GM19238 (cell line): ENCODE results near the gene TMEM125.

ENCODE experiments used
- DNase-seq: peaks from one replicate; pipeline ENCODE4 v3.0.0; 2011; ENCODE audit warnings: low spot score; ENCODE audit not compliant: insufficient read length

Gene TMEM125

GRCh38 chr1:43273708-43274107 lies 3.9 kb downstream of the TMEM125 start:
- no peak for DNase-seq

- DNase-seq: peak; percentile 45
Observed at GRCh38 chr1:43274125-43274803, 4.5 kb downstream of the TMEM125 start.

GRCh38 chr1:43274804-43275180 lies 5.0 kb downstream of the TMEM125 start:
- DNase-seq: no peak

GRCh38 chr1:43275826-43276620 lies 6.2 kb downstream of the TMEM125 start:
- DNase-seq: no peak

- no peak for DNase-seq
Observed at GRCh38 chr1:43276673-43277072, 6.9 kb downstream of the TMEM125 start.

- DNase-seq: no peak
Observed at GRCh38 chr1:43277116-43277876, 7.5 kb downstream of the TMEM125 start.

GRCh38 chr1:43279161-43279560 lies 9.4 kb downstream of the TMEM125 start:
- DNase-seq: no peak

GRCh38 chr1:43279666-43280065 lies 9.9 kb downstream of the TMEM125 start:
- DNase-seq: no peak

GRCh38 chr1:43280692-43281091 lies 10.9 kb downstream of the TMEM125 start:
- DNase-seq: no peak

GRCh38 chr1:43282220-43283195 lies 12.7 kb downstream of the TMEM125 start:
- DNase-seq: no peak

GRCh38 chr1:43284065-43284464 lies 14.3 kb downstream of the TMEM125 start:
- DNase-seq: no peak

GRCh38 chr1:43284546-43285110 lies 14.8 kb downstream of the TMEM125 start:
- no peak for DNase-seq

- no peak for DNase-seq
Observed at GRCh38 chr1:43285269-43285990, 15.6 kb downstream of the TMEM125 start, which contains the start of gene C1orf210. TSS of gene C1orf210 (minus strand) at chr1:43285581. CDS start at chr1:43283270, 2,311 bp downstream.

- no peak for DNase-seq
Observed at GRCh38 chr1:43286115-43286514, 16.3 kb downstream of the TMEM125 start.

GRCh38 chr1:43286533-43286932 lies 16.8 kb downstream of the TMEM125 start:
- DNase-seq: no peak

- DNase-seq: no peak
Observed at GRCh38 chr1:43288058-43288784, 18.4 kb downstream of the TMEM125 start.

- DNase-seq: no peak
Observed at GRCh38 chr1:43288785-43289706, 19.3 kb downstream of the TMEM125 start.

- DNase-seq: no peak
Observed at GRCh38 chr1:43292216-43292615, 22.4 kb downstream of the TMEM125 start.
